Left ventricle myocardium superior (tissue), 1 donor: ENCODE results near the gene HOXA13. TPM values are rescaled to one million over a fixed set of nuclear protein-coding genes. Genes with fewer than 3 reads are reported as not detected.
A peak's percentile ranks its signal among the peaks of the same experiment; 100 is the strongest.

ENCODE experiments used
- ATAC-seq: fragments of 200-7000 bp; cut with Tn5 transposase; one replicate; pipeline ENCODE4 v1.9.1; 2020; ENCODE audit warnings: mild to moderate bottlenecking, moderate library complexity
- DNase-seq: peaks from one replicate; pipeline ENCODE4 v3.0.0-alpha.2; 2020
- intact Hi-C: fragments of 100-400 bp; cut with micrococcal nuclease; formaldehyde crosslinking; loops from one replicate; pipeline ENCODE4 v1.11.0; 2022
- total RNA-seq: library from RNA; stranded (reverse); fragmentation: NEBNext Ultra II Directional; extraction: Animal tissue kit (Norgen Biotek cat#: 25700); gene quantifications from one replicate; pipeline ENCODE4 v1.2.1, GENCODE V29; 2021
- donor health status: DM: no; HTN: yes; CAD: no; lungs with severe emphysema.

Gene HOXA13
- total RNA-seq, 1 donor from 2014 or later: not detected

GRCh38 chr7:27154901-27155815 is 44.7 kb downstream of the HOXA13 start:
- DNase-seq: no peak
- ATAC-seq: no peak
- intact Hi-C loops: no loop called here

DNA sequence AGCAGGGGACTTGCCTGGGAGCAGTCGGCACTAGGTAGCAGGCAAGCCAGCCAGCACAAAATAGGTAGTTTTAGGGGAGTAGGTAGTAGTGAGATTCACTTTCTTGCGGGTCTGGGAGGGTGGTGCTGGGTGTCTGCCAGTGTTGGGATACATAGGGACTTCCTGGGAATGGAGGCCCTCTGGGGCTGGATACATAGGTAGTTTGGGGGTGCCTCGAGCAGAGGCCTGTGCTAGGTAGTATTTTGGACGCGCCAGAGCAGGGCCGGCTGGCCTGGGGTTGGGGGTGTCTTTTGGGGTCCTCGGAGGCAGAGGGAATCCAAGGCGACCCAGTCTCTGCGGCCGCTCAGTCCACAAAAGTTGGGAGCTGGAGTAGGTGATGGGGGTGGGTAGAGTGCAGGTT is 45.5 kb downstream of the HOXA13 start:
- DNase-seq (no peak), ATAC-seq (no peak)
- intact Hi-C loops: no loop called here

DNA sequence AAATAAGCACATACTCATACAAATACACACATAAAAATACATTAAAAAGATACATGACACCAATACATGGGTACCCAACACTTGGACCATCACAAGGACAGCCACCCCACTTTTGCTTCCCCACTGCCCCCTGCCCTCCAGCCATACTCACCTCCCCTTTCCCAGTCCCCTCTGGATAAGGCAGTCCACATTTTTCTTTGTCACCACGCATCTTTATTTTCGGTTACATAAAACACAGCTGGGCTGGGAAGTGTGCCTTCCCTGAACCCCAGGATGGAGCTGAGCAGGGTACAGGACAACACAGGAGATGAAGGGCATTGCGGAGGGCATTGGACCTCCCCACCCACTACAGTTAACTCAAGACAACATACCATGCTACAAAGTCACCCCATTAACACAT is 46.4 kb downstream of the HOXA13 start:
- intact Hi-C loops: no loop called here
- ATAC-seq (no peak), DNase-seq (no peak)

DNA sequence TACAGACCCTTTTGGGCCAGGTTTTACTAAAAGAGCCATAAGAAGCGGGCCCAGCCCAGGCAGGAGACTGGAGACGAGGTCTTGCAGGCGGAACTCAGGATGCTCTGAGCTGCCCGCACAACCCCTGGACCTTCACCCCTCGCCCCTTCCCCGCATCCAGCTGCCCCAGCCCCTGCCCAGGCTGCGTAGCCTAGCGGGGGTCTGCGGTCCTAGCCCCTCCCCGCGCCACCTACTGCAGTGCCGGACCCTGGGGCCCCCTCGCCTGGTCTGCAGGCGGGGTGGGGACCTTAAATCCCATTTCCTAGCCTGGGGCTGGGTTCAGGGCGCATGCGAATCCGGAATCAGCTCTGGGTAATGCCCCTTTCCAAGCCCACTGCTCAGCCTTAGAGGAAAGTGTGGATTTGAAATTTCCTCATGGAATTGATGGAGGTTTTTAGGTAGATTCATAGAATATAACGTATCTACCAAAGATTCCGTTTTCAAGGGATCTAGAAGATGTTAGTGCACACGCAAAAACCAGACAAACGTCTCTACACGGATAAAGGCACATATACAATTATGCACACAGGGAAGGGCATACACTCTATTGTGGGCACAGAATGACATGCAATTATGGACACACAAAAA is 47.0 kb downstream of the HOXA13 start:
- DNase-seq: no peak
- intact Hi-C loops: no loop called here
- no peak for ATAC-seq

- DNase-seq (no peak), ATAC-seq (no peak)
- intact Hi-C loops: no loop called here
These were observed 47.7 kb downstream of the HOXA13 start, which contains the start of gene HOXA3 for GRCh38 chr7:27151931-27152815. TSS of gene HOXA3 (minus strand) at chr7:27152583. CDS start at chr7:27110640, 41,943 bp downstream.

- intact Hi-C loops: no loop called here
- ATAC-seq: no peak
- no peak for DNase-seq
These were observed 48.5 kb downstream of the HOXA13 start for GRCh38 chr7:27151341-27151930.

DNA sequence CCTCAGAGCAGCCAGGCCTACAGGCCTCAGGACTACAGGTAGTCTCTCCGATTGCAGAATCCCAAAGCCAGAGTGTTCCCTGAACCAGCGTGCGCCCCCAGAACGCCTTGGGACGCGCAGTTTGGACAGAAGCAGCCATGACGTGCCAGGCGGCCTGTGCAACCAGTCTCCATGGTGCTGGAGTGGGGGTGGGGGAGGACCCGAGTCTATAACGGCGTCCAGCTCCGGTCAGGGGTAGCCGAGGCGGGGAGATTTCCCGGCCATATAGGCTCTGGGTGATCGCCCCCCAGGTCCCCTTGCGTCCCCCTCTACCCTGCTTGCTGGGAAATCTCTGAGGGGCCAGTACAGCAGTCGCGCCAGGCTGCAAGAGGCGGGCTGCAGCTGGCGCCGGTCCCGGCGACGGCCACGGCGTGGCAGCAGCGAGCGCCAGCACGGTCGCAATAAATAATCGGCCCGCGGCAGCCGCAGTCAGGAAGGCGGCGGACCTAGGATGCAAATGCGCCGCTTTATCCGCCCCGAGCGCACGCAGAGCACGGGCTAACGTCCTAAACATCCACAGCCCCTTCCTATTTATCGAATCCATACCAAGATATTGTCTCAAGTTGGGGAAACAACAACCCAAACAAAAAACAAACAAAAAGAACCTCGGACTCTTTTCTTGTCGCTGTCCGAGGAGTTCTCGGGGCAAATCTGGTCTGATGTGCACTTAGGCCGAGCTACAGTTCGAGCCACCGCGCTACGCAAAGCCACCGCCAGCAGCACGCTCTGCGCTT is 49.1 kb downstream of the HOXA13 start:
- intact Hi-C loops: no loop called here
- peak; percentile 79 for DNase-seq
- peak; percentile 83 for ATAC-seq

DNA sequence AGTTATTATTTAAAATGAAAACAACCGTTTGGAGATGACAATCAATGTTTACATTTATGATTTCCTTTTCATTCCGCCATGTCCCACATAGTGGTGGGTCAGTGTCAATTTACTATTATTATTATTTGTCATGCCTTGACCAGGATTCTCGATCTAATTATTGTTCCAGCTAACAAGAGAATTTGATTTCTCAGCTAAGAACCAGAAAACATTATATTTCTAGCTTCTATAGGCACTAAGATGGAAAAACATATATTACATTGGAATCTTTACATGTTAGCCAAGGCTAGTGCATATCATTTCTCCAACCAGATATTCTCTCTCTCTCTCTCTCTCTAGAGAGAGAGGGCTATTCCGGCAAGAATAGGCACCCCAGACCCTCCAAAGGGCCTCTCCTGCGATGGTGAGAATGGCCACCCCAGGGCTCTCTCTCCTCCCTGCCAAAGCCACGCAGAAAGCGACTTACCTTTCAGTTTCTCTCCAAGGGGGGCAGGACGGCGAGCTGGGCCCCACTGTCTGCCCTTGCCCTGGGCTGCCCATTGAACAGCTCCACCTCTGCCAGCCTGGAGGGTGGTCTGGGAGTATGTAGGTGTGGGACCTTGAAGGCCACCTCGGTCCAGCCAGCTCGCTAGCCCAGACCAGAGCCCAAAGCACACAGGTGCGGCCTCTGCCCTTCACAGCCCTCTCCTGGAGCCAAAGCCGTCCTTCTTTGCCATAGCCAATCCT is 49.9 kb downstream of the HOXA13 start:
- intact Hi-C loops: no loop called here
- ATAC-seq (no peak), DNase-seq (no peak)

DNA sequence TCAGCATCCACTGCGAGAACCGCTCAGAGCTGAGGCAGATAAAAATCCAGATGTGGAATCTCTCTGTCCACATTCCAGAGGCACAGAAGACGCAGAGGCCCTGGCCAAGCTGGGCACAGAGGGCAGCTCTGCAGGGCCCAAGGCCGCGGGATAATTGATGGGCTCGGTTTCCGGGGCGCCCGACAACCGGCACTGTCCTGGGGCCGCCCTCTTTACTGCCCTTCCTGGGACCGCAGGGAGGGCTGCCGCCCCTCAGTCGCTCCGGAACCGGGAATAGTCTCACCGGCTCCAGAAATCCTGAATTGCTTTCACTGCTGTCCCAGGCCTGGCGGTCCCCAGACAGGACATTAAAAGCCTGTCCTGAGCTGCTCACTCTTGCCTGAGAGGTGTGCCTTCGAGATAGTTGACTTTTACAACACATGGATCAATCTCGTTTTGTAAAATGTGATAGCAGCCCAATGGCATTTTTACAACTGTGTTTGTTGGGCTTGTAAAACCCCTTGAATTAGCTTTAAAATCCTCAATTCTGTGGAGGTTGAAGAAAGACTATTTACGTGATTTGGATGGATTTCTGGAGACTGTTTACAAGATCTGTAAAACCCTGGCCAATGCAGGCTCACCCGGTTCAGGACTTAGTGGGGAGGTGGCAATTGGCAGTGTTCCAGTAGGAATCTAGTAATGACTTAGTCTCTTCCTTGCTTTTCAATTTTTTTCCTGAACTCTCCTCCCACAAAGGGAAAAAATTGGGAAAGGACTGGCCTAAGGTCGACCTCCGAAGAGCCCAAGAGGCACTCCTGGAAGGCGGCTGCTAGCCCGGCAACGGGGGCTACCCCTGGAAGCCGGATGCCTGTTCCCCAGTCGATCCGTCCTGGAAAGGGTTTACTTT is 50.9 kb downstream of the HOXA13 start:
- no peak for ATAC-seq
- intact Hi-C loops: no loop called here
- DNase-seq: no peak

- intact Hi-C loops: no loop called here
- no peak for DNase-seq
- no peak for ATAC-seq
These were observed 51.7 kb downstream of the HOXA13 start for GRCh38 chr7:27148031-27148755.

GRCh38 chr7:27147199-27148030 is 52.5 kb downstream of the HOXA13 start, which contains the start of gene HOXA6:
TSS of gene HOXA6 (minus strand) at chr7:27147774. CDS start at chr7:27147749, 25 bp downstream.
- intact Hi-C loops: no loop called here
- ATAC-seq (no peak), DNase-seq (no peak)

GRCh38 chr7:27146491-27147198 is 53.2 kb downstream of the HOXA13 start:
- no peak for ATAC-seq
- no peak for DNase-seq
- intact Hi-C loops: no loop called here

DNA sequence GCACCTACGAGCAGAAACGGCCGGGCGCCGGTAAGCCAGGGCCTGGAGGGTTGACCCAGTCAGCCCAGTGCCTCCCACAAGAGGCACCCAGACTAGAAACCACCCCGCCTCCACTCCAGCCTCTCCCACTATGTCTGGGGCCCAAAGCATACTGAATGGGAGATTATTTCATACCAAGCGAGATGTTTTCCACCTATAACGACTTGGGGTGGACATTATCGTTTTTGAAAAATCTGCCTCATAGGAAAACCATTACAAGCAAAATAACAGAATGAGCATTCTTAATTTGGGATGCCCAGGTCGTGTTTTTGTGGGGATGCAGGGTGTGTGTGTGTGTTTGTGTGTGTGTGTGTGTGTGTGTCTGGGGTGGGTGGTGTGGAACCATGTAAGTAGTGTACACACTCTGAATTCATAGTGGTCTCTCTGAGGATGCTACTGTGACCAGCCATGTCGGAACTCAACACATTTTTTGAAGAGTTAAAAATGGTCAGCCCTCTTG is 53.9 kb downstream of the HOXA13 start:
- no peak for ATAC-seq
- intact Hi-C loops: no loop called here
- DNase-seq: no peak

DNA sequence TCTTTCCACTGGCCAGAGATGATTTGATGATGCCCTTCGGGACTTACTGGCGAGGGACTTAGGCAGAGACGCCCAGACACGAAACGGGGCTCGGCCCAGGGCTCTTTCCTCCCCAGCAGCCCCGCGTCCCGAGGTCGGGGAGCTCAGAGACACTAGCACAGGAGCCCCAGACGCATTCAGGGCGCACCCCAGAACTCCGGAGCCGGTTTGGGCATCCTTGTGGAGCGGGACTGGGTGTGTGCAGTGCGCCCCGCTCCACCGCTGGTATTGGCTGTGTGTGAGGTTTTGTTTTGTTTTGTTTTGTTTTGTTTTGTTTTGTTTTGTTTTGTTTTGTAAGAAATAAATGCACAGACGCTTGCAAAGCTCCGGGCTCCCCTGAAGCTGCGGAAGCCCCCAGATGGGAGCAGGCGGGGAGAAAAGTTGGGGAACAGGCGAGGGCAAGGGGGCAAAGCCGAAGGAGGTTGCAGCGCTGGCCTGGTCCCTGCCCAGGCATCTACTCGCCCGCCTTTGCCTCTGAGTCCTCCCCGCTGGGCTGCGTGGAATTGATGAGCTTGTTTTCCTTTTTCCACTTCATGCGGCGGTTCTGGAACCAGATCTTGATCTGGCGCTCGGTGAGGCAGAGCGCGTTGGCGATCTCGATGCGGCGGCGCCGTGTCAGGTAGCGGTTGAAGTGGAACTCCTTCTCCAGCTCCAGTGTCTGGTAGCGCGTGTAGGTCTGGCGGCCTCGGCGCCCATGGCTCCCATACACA is 54.6 kb downstream of the HOXA13 start:
- intact Hi-C loops: no loop called here
- DNase-seq (no peak), ATAC-seq (no peak)
